ENCODE data around the gene NTMT1. TPM values are rescaled to one million over a fixed set of nuclear protein-coding genes. Genes with fewer than 3 reads are reported as not detected.

Gene NTMT1, protein sequence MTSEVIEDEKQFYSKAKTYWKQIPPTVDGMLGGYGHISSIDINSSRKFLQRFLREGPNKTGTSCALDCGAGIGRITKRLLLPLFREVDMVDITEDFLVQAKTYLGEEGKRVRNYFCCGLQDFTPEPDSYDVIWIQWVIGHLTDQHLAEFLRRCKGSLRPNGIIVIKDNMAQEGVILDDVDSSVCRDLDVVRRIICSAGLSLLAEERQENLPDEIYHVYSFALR
- 24.4 TPM for polyA plus RNA-seq (2013, experiment 1 of 2)
- 22.5 TPM for polyA plus RNA-seq (2013, experiment 2 of 2)

DNA sequence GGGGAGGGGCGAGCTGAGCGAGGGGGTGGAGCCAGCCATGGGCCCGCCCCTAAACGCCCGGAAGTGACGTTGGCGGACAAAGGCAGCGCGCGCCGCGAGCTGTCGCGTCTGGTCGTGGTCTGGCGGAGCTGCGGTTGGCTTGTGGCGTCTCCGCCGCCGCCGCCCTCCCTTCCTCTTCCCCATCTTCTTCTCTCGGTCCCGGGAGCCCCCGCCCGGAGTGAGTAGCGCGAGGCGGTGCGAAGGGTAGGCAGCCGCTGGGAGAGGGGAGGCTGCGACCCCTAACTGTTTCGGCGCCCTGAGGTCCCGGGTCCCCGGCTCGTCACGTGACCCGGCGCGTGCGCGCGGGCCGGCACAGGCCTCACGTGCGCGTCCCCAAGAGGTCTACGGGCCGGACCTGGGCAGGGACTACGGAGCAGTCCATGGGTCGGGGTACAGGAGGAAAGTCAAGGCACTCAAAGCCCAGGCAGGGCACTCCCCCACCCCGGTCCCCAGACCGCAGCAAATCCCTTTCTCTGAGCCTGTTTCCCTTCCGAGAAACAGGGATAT is at the start of gene NTMT1:
TSS of gene NTMT1 (plus strand) at position 85 of the 546 bp plus-strand sequence. CDS start 6,541 bp downstream, outside the sequence.
- Histone ChIP-seq H3K14ac (ENCODE audit: low read length) (no peak within 1 kb of the TSS), H3K4me1 (ENCODE audit: control insufficient read depth in 2 of 2, insufficient read depth in 1 of 2, low read depth in 1 of 2, low read length in 2 of 2) (peaks cover 4 to 19% of the 10 kb centered on the region in 2 donors), H3K79me1 (ENCODE audit: low read depth, low read length) (peaks cover 17% of the 10 kb centered on the region), H3K4me3 (ENCODE audit: low read length in 2 of 2) (peak within 1 kb of the TSS; percentile 98), H2AFZ (ENCODE audit: low read length) (peak within 1 kb of the TSS; percentile 97), H3K4ac (ENCODE audit: low read length) (no peak within 1 kb of the TSS), H3K23ac (ENCODE audit: low read depth, low read length, poor library complexity) (peak within 1 kb of the TSS; percentile 81), H2BK120ac (ENCODE audit: low read depth, low read length) (no peak within 1 kb of the TSS), H2AK5ac (ENCODE audit: low read depth, low read length) (peak within 1 kb of the TSS; percentile 66), H2BK15ac (ENCODE audit: low read length) (peak within 1 kb of the TSS; percentile 50), H3K18ac (ENCODE audit: low read length) (peak within 1 kb of the TSS; percentile 96), H3K4me2 (ENCODE audit: insufficient read depth, low read length, poor library complexity, severe bottlenecking) (peak within 1 kb of the TSS; percentile 100), H3K9me3 (replicated peaks in 1 of 2; ENCODE audit: control insufficient read depth in 2 of 2, insufficient read depth in 1 of 2, low read depth in 1 of 2, low read length in 2 of 2) (no peaks in the 10 kb centered on the region), H3K27me3 (ENCODE audit: control insufficient read depth in 3 of 3, insufficient read depth in 3 of 3, low read depth in 1 of 3, low read length in 3 of 3) (peaks cover 0 to 8% (median under 1%) of the 10 kb centered on the region in 3 experiments), H2BK12ac (ENCODE audit: low read length) (no peak within 1 kb of the TSS), H3K9ac (ENCODE audit: low read depth, low read length, poor library complexity) (peak within 1 kb of the TSS; percentile 91), H3K27ac (replicated peaks; ENCODE audit: low read length) (no peak within 1 kb of the TSS), H2BK5ac (ENCODE audit: low read length) (peak within 1 kb of the TSS; percentile 85), H3K36me3 (replicated peaks in 1 of 2; ENCODE audit: control insufficient read depth in 2 of 2, insufficient read depth in 2 of 2, low read length in 2 of 2) (peaks cover 3 to 35% of the 10 kb centered on the region in 2 donors), H4K91ac (ENCODE audit: low read depth, low read length, poor library complexity) (no peak within 1 kb of the TSS), H4K8ac (ENCODE audit: low read depth, low read length) (no peak within 1 kb of the TSS)
- no CpG with 5 or more reads among the region's 55 CpGs for WGBS, 2 donors (ENCODE audit: extremely low coverage in 2 of 2, insufficient read length in 2 of 2, insufficient replicate concordance in 1 of 2)
- DNase-seq (ENCODE audit: low spot score), result peak; percentile 81

DNA sequence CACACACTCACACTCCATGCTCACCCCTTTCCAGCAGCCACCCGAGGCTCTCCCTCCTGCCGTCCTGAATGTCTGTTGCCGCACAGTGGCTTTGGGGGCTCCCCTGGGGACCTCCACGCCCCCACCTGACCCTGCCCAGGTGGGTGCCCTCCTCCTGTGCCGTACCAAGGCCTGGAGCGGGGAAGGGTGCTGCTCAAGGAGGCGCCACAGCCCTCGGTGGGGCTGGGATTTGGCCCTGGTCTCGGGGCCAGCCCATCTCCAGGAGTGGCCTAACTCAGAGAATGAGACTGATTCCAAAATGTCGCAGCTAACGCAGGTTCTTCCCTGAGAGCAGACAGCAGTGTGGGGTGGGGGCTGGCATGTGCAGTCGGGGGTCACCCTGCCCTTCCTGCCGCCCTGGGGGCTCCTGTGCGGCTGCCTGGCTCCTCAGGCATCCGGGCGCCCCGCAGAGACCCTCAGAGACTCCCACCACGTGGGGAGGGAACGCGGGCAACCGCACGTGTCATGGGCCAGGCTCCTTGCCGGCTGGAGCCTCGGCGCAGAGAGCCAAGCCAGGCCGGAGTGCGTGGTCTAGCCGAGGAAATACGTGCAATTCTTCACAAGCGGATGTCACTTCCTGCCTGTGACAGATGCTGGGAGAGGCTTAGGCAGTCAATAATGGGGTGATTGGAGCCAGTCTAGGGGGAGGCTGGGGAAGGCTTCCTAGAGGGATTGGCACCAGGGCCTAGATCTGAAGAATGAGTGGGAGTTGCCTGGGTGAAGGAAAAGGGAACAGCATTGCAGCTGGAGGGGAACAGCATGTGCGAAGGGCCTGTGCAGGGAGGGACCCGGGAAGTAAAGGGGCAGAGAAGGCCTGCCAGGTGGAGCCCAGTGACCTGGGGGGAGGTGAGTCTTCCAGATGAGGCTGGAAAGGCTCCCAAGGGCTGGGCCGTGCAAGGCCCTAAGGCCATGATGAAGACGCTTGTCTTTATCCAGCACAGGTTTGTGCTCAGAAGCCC is 49.1 kb upstream of the NTMT1 start:
- H3K4me3 ChIP-seq (ENCODE audit: low read length in 2 of 2), result no peak overlapping the region
- peaks cover 4 to 7% of the 10 kb centered on the region in 2 donors for H3K4me1 ChIP-seq (ENCODE audit: control insufficient read depth in 2 of 2, insufficient read depth in 1 of 2, low read depth in 1 of 2, low read length in 2 of 2)
- H2AFZ ChIP-seq (ENCODE audit: low read length), result peak overlapping the region; percentile 42
- peaks cover 4 to 5% of the 10 kb centered on the region in 2 donors for H3K9me3 ChIP-seq (replicated peaks in 1 of 2; ENCODE audit: control insufficient read depth in 2 of 2, insufficient read depth in 1 of 2, low read depth in 1 of 2, low read length in 2 of 2)
- H3K36me3 ChIP-seq (replicated peaks in 1 of 2; ENCODE audit: control insufficient read depth in 2 of 2, insufficient read depth in 2 of 2, low read length in 2 of 2), result no peaks in the 10 kb centered on the region
- H2BK12ac ChIP-seq (ENCODE audit: low read length), result peak overlapping the region; percentile 80
- peak overlapping the region; percentile 21 for H2BK120ac ChIP-seq (ENCODE audit: low read depth, low read length)
- H2BK5ac ChIP-seq (ENCODE audit: low read length), result peak overlapping the region; percentile 2
- DNase-seq (ENCODE audit: low spot score), result no peak
- peak overlapping the region; percentile 49 for H2AK5ac ChIP-seq (ENCODE audit: low read depth, low read length)
- no CpG with 5 or more reads among the region's 34 CpGs for WGBS, 2 donors (ENCODE audit: extremely low coverage in 2 of 2, insufficient read length in 2 of 2, insufficient replicate concordance in 1 of 2)
- H4K91ac ChIP-seq (ENCODE audit: low read depth, low read length, poor library complexity), result peak overlapping the region; percentile 77
- H3K4ac ChIP-seq (ENCODE audit: low read length), result peak overlapping the region; percentile 42
- H2BK15ac ChIP-seq (ENCODE audit: low read length), result peak overlapping the region; percentile 82
- peak overlapping the region; percentile 90 for H3K23ac ChIP-seq (ENCODE audit: low read depth, low read length, poor library complexity)
- peak overlapping the region; percentile 52 for H3K18ac ChIP-seq (ENCODE audit: low read length)
- H3K79me1 ChIP-seq (ENCODE audit: low read depth, low read length), result peaks cover under 1% of the 10 kb centered on the region
- H4K8ac ChIP-seq (ENCODE audit: low read depth, low read length), result no peak overlapping the region
- no peak overlapping the region for H3K9ac ChIP-seq (ENCODE audit: low read depth, low read length, poor library complexity)
- H3K14ac ChIP-seq (ENCODE audit: low read length), result peak overlapping the region; percentile 90
- H3K27me3 ChIP-seq (ENCODE audit: control insufficient read depth in 3 of 3, insufficient read depth in 3 of 3, low read depth in 1 of 3, low read length in 3 of 3), result no peaks in the 10 kb centered on the region
- H3K4me2 ChIP-seq (ENCODE audit: insufficient read depth, low read length, poor library complexity, severe bottlenecking), result no peak overlapping the region
- no peak overlapping the region for H3K27ac ChIP-seq (replicated peaks; ENCODE audit: low read length)

DNA sequence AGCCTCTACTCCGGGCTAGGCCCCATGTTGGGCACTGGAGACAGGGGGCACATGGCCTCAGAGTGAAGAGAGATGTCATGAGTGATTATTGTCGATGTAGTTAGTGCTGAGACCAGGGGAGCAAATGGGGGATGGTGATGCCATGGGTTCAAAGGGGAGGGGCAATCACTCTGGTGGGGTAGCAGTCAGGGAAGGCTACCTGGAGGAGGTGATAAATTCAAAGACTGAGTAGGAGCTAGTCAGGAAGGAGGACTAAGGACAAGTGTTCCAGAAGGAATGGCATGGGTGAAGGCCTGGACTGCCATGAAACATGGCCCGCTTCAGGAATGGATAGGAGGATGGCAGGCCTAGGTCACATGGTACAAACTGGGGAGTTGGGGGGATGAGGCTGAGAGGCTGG is 46.7 kb upstream of the NTMT1 start:
- Histone ChIP-seq H3K27me3 (ENCODE audit: control insufficient read depth in 3 of 3, insufficient read depth in 3 of 3, low read depth in 1 of 3, low read length in 3 of 3) (no peaks in the 10 kb centered on the region), H3K27ac (replicated peaks; ENCODE audit: low read length) (no peak overlapping the region), H2BK5ac (ENCODE audit: low read length) (no peak overlapping the region), H4K91ac (ENCODE audit: low read depth, low read length, poor library complexity) (no peak overlapping the region), H3K4me2 (ENCODE audit: insufficient read depth, low read length, poor library complexity, severe bottlenecking) (no peak overlapping the region), H2BK120ac (ENCODE audit: low read depth, low read length) (no peak overlapping the region), H3K36me3 (replicated peaks in 1 of 2; ENCODE audit: control insufficient read depth in 2 of 2, insufficient read depth in 2 of 2, low read length in 2 of 2) (no peaks in the 10 kb centered on the region), H2AK5ac (ENCODE audit: low read depth, low read length) (peak overlapping the region; percentile 11), H3K23ac (ENCODE audit: low read depth, low read length, poor library complexity) (no peak overlapping the region), H3K18ac (ENCODE audit: low read length) (no peak overlapping the region), H3K9me3 (replicated peaks in 1 of 2; ENCODE audit: control insufficient read depth in 2 of 2, insufficient read depth in 1 of 2, low read depth in 1 of 2, low read length in 2 of 2) (peaks cover 4 to 5% of the 10 kb centered on the region in 2 donors), H3K79me1 (ENCODE audit: low read depth, low read length) (no peaks in the 10 kb centered on the region), H3K4ac (ENCODE audit: low read length) (no peak overlapping the region), H3K4me1 (ENCODE audit: control insufficient read depth in 2 of 2, insufficient read depth in 1 of 2, low read depth in 1 of 2, low read length in 2 of 2) (peaks cover 4 to 8% of the 10 kb centered on the region in 2 donors), H2BK12ac (ENCODE audit: low read length) (no peak overlapping the region), H3K9ac (ENCODE audit: low read depth, low read length, poor library complexity) (no peak overlapping the region), H3K4me3 (ENCODE audit: low read length in 2 of 2) (peak overlapping the region in 1 of 2 donors; percentile 10), H3K14ac (ENCODE audit: low read length) (no peak overlapping the region), H4K8ac (ENCODE audit: low read depth, low read length) (no peak overlapping the region), H2AFZ (ENCODE audit: low read length) (no peak overlapping the region), H2BK15ac (ENCODE audit: low read length) (no peak overlapping the region)
- no CpG with 5 or more reads among the region's 3 CpGs for WGBS, 2 donors (ENCODE audit: extremely low coverage in 2 of 2, insufficient read length in 2 of 2, insufficient replicate concordance in 1 of 2)
- no peak for DNase-seq (ENCODE audit: low spot score)

All from neuronal stem cell (in vitro differentiated cells).